Measurements from ENCODE around the gene ANKRD33.

ANKRD33 gene

DNA sequence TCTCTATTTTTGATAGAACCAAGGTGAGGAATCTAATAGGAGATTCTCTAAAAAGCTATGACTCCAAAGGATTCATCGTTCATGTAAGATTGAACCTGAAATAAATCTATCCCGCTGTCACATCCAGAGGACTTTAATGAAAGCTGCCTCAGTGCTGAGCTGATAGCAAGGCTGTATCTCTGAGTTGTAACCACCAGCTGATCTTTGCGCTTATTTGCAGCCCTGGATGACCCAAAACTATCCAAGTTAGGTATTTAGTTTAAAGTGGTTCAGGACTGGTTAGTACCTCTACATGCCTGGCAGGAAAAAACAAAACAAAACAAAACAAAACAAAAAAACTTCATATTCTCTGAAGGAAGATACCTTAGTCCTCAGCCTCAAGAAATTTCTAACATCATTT lies 8.8 kb upstream of the ANKRD33 start:
- TF ChIP-seq GATA2 (IDR thresholded peaks at IDR 0.05; ENCODE audit: low read depth, low read length), result no peak

DNA sequence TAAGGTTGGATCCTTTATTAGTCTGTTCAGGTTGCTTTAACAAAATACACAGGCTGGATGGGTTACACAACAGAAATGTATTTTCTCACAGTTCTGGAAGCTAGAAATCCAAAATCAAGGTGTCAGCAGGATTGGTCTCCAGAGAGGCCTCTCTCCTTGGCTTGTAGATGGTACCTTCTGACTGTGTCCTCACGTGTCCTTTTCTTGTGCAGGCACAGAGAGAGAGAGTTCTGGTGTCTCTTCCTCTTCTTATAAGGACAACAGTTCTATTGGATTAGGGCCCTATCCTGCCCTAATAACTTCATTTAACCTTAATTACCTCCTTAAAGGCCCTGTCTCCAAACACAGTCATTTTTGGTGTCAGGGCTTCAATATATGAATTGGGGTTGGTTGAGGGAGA lies 4.6 kb upstream of the ANKRD33 start:
- no peak for TF ChIP-seq GATA2 (IDR thresholded peaks at IDR 0.05; ENCODE audit: low read depth, low read length)
- no peak for TF ChIP-seq GATA3 (IDR thresholded peaks at IDR 0.05; ENCODE audit: low read depth, low read length)

DNA sequence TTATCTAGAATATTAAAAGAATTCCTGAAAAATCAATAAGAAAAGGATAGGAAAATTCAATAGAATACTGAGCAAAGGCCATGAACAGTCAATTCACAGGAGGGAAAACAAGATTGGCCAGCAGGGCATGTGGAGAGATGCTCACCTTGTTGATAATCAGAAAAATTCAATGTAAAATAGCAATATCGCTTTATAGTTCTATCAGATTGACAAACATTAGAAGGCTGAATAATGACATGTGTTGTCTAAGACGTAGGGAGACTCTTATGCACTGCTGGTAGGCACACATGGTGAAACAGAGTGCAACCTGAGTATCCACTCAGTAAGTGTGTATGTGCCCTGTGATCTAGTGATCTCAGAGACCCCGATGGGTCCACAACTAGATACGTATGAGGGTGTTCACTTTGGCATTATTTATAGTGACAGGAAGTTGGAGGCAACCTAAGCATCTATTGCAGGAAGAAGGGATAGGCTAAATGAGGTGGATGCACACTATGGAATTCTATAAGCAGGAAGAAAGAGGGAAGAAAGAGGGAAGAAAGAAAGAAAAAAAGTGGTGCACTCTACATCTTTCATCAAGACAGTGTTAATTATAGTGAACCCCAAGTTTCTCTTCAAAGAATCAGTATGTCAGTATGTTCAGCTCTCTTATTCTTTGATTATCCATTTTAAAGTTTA lies 3.8 kb upstream of the ANKRD33 start:
- TF ChIP-seq GATA2 (IDR thresholded peaks at IDR 0.05; ENCODE audit: low read depth, low read length) (no peak), GATA3 (IDR thresholded peaks at IDR 0.05; ENCODE audit: low read depth, low read length) (no peak)

DNA sequence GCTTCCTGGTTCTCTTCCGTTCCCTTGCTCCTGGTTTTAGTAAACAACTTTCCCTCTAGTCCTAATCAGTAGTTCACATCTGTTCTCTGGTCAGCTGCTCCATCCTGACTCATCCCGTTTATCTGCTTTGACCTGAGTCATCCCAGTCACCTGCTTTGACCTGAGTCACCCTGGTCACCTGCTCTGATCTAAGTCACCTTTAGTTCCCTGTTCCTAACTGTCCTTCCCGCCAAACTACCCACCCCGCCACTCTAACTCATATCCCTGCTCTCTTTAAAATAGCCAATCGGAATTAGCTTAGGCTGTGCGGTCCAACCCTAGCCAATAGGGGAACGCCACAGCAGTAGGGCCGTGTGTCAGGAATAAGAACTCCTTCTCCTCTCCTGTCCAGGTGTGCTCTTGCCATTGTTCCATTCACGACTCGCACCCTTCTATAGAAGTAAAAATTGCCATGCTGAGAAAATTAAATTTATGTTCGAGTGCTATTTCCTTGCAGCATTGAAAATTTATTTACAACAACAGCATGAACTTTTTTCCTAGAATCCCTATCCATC lies 3.1 kb upstream of the ANKRD33 start:
- no peak for TF ChIP-seq GATA2 (IDR thresholded peaks at IDR 0.05; ENCODE audit: low read depth, low read length)
- no peak for TF ChIP-seq GATA3 (IDR thresholded peaks at IDR 0.05; ENCODE audit: low read depth, low read length)

DNA sequence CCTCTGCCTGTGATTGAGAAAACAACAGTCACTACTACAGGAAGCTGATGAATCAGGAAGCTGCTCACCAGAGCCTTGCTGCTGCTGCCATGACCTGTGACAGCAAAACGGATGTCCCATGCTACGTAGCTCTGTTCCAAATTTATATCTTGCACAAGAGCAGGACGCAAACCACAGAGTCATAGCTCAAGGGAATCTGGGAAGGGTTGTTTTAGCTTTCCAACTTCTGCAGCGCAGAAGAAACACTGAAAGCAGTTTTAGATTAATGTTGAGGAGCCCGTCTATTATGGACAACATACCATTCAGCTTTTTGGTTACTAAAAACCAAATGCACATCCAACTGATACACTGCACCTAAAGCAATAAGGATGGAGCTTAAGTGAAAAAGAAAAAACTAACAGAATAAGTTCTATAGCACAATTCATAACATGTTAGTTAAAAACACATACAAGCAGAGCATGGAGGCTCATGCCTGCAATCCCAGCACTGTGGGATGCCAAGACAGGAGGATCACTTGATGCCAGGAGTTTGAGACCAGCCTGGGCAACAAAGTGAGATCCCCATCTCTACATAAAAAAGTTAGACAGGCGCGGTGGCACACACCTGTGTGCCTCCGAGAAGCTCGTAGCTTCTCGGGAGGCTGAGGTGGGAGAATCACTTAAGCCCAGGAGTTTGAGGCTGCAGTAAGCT lies 1.7 kb upstream of the ANKRD33 start:
- no peak for TF ChIP-seq GATA3 (IDR thresholded peaks at IDR 0.05; ENCODE audit: low read depth, low read length)

DNA sequence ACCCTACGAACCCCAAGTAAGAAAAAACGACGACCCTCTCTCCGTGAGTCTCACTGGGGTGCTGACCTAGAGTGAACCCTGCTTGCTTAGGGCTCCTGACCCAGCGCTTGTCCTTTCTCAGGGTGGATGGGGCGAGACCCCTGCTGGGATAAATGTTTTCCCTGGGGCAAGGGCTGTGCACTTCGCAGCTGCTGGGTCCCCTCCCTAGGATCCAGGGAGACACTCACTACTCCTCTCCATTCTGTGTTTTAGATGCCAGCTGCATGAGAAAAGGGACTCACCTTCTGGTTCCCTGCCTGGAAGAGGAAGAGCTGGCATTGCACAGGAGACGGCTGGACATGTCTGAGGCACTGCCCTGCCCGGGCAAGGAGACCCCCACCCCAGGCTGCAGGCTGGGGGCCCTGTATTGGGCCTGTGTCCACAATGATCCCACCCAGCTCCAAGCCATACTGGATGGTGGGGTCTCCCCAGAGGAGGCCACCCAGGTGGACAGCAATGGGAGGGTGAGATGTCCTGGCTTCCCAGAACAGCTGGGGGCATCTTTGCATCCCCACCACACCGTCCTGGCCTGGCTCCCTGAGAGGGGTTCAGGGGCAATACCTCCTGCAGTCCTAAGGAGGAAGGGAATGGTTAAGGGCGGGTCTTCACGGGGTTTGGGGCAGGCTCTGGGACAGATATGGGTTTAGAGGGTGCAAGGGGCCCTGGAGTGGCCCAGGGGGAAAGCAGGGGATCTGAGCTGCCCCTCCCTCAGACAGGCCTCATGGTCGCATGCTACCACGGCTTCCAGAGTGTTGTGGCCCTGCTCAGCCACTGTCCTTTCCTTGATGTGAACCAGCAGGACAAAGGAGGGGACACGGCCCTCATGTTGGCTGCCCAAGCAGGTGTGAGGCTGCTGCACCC lies 663 bp downstream of the ANKRD33 start:
- no peak for TF ChIP-seq GATA2 (IDR thresholded peaks at IDR 0.05; ENCODE audit: low read depth, low read length)
- no peak for TF ChIP-seq GATA3 (IDR thresholded peaks at IDR 0.05; ENCODE audit: low read depth, low read length)

DNA sequence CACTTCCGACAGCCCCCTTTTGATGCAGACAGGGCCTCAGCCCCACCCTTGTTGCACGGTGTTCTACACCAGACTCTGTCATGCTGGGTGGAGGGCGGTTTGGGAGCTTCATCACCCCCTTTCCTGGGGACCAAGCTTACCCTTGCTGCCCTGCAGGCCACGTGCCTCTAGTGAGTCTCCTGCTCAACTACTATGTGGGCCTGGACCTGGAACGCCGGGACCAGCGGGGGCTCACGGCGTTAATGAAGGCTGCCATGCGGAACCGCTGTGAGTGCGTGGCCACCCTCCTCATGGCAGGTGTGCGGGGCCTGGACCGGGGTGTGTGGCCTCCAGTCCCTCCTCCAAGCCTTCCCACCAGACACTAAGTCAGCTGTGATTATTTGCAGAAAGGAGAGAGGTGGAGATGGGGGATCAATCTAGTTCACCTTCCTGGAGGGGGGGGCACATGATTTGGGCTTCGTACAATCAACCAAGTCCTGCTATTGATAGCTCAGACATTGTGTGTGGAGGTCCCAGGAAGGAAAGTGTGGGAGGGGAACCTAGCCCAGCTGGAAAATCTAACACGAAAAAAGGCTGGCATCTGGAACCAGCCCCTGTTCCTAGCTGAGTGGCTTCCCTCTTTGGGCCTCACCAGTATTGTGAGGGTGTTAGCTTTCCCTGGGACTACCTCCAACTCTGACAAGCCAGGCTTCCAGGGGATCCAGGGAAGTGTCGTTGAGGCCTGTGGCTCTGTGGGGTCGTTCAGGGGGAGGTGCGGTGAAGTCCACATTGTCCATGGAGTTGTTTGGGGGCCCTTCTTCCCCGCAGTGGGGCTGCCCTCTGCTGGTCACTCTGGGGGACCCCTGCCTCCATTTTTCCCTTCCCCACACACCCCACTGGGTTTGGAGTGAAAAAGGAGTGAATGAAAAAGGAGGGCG lies 1.6 kb downstream of the ANKRD33 start:
- TF ChIP-seq GATA3 (IDR thresholded peaks at IDR 0.05; ENCODE audit: low read depth, low read length), result no peak
- TF ChIP-seq GATA2 (IDR thresholded peaks at IDR 0.05; ENCODE audit: low read depth, low read length), result no peak

DNA sequence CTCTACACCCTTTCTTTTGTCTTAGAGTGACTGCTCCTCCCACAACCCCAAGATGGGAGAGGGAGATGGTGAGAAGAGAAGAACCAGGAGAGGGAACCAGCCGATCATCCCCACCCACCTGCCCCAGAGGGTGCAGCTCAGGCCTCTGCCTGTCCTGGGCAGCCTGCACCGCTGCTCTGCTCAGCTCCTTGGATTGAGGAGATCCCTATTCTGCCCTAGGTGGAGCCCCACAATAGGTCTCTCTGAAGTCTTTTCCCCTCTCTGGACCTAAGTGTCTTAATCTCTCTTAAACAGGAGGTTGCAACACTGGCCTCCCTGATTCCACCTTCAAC lies 2.2 kb downstream of the ANKRD33 start:
- TF ChIP-seq GATA2 (IDR thresholded peaks at IDR 0.05; ENCODE audit: low read depth, low read length), result no peak
- TF ChIP-seq GATA3 (IDR thresholded peaks at IDR 0.05; ENCODE audit: low read depth, low read length), result no peak

DNA sequence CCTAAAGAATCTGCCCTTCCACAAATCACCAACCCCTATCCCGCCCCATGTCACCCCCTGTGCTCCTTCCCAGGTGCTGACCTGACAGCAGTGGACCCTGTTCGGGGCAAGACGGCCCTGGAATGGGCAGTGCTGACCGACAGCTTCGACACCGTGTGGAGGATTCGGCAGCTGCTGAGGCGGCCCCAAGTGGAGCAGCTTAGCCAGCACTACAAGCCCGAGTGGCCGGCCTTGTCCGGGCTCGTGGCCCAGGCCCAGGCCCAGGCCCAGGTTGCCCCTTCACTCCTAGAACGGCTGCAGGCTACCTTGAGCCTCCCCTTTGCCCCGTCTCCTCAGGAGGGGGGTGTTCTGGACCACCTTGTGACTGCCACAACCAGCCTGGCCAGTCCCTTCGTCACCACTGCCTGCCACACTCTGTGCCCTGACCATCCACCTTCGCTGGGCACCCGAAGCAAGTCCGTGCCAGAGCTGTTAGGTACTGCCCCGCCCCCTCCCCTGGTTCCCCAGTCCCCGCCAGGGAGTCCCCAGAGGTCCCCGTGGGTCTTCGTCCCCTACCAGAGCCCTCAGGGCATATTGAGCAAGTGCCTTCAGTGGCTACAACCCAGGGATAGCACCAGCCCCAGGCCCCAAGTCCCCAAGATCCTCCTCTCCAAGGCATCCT lies 2.7 kb downstream of the ANKRD33 start:
- TF ChIP-seq GATA3 (IDR thresholded peaks at IDR 0.05; ENCODE audit: low read depth, low read length) (no peak), GATA2 (IDR thresholded peaks at IDR 0.05; ENCODE audit: low read depth, low read length) (no peak)

DNA sequence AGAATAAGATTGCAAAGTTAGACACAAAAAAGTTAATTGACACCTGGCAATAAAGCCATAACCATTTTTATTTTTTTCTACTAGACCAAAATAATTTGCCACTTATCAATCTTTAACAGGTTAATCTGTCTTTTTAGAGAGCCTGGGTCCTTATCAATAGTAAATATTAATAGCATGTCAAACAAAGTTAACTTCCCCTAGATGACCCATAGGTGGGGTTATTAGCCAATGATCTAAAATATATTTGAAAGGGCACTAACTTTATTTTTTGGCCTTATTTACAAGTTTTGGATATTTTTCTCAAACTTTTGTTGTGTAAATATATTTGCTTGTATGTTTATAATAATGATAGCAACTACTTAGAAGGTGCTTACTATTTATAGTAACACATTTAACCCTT lies 3.9 kb downstream of the ANKRD33 start:
- TF ChIP-seq GATA2 (IDR thresholded peaks at IDR 0.05; ENCODE audit: low read depth, low read length), result no peak
- TF ChIP-seq GATA3 (IDR thresholded peaks at IDR 0.05; ENCODE audit: low read depth, low read length), result no peak

DNA sequence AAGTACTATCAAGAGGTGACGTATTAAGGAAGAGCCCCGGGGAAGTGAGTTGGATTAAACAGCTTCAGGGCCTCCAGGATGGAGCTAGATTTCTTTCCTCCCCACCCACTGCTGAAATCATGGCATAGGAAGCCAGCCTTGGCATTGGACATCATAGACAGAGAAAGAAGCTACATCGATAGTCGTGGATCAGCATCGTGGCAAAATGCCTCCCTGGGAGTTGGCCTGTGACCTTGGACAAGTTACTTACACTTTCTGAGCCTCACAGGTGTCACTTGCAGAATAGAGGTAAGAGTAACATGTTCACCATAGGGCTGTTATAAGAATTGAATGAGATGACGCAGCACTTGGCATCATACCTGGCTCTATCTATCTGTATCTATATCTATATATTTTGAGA lies 5.9 kb downstream of the ANKRD33 start:
- TF ChIP-seq GATA3 (IDR thresholded peaks at IDR 0.05; ENCODE audit: low read depth, low read length), result no peak
- no peak for TF ChIP-seq GATA2 (IDR thresholded peaks at IDR 0.05; ENCODE audit: low read depth, low read length)

DNA sequence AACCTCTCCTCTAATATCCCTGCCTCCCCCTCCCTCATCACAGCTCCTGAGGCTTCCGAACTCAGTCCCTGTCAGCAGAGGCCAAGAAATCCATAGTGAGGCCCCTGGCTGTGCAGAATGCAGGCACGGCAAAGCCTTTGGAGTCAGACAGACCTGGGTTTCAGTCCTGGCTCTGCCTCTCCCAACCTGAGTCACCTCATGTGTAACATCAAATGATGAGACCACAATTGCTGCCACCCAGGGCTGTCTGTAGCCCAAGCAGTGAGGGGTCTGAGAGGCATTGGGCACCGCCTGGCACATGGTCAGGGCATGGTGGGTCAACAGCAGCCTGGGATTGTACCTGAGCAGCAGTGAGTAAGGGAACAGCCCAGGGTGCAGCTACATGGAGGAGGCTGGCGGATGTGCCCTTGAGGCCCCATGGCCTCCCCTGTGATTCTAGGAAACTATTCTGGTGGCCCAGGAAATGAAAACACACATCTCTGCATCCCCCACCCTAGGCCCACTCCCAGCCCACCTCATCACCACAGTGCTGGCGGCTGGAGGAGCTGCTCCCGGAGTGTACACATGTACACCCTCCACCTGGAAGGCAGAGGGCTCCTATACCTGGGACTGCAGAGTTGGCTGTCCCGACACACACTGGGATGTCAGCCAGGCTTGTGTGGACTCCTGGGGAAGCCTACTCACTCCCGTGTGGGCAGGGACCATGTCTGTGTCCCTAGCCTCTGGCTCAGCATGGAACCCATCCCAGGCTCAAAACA lies 7.7 kb downstream of the ANKRD33 start:
- TF ChIP-seq GATA2 (IDR thresholded peaks at IDR 0.05; ENCODE audit: low read depth, low read length) (no peak), GATA3 (IDR thresholded peaks at IDR 0.05; ENCODE audit: low read depth, low read length) (no peak)
